SK-N-SH treated with all-trans-retinoic acid at 6 μM for 48 hours (cell line): ENCODE results near the gene XYLB.

Source experiments
- ATAC-seq: fragments of 200-7000 bp; cut with Tn5 transposase; 3 replicates; pipeline ENCODE4 v1.9.1; 2020; ENCODE audit warnings: mild to moderate bottlenecking, moderate library complexity
- BACH2 ChIP-seq: fragments of 250-450 bp; sonication (Bioruptor Pico); IDR thresholded peaks from 2 replicates; pipeline ENCODE4 v1.9.0; 2021; ENCODE audit warnings: mild to moderate bottlenecking, borderline replicate concordance
- CREB5 ChIP-seq: fragments of 250-450 bp; sonication (Bioruptor Pico); IDR thresholded peaks from 2 replicates; pipeline ENCODE4 v1.5.1; 2020; ENCODE audit warnings: low read depth, mild to moderate bottlenecking, moderate library complexity
- CSDC2 ChIP-seq: fragments of 250-450 bp; sonication (Bioruptor Pico); IDR thresholded peaks from 2 replicates; pipeline ENCODE4 v1.5.0; 2020; ENCODE audit warnings: mild to moderate bottlenecking, moderate library complexity
- CSRNP3 ChIP-seq: fragments of 250-450 bp; sonication (Bioruptor Pico); IDR thresholded peaks from 2 replicates; pipeline ENCODE4 v1.5.1; 2021; ENCODE audit warnings: mild to moderate bottlenecking, moderate library complexity
- ESRRG ChIP-seq: fragments of 250-450 bp; sonication (Bioruptor Pico); IDR thresholded peaks from 2 replicates; pipeline ENCODE4 v1.6.1; 2021; ENCODE audit warnings: mild to moderate bottlenecking
- GLIS3 ChIP-seq: fragments of 250-450 bp; sonication (Bioruptor Pico); IDR thresholded peaks from 2 replicates; pipeline ENCODE4 v1.5.0; 2020; ENCODE audit warnings: mild to moderate bottlenecking, moderate library complexity
- OSR1 ChIP-seq: fragments of 250-450 bp; sonication (Bioruptor Pico); IDR thresholded peaks from 2 replicates; pipeline ENCODE4 v1.8.0; 2022; ENCODE audit warnings: moderate library complexity, mild to moderate bottlenecking, inconsistent platforms
- PPARA ChIP-seq: fragments of 250-450 bp; sonication (Bioruptor Pico); IDR thresholded peaks from 2 replicates; pipeline ENCODE4 v1.5.0; 2020; ENCODE audit warnings: mild to moderate bottlenecking, borderline replicate concordance
- RARB ChIP-seq: fragments of 250-450 bp; sonication (Bioruptor Pico); IDR thresholded peaks from 2 replicates; pipeline ENCODE4 v1.8.0; 2021; ENCODE audit warnings: mild to moderate bottlenecking, moderate library complexity
- SNAI2 ChIP-seq: fragments of 250-450 bp; sonication (Bioruptor Pico); IDR thresholded peaks from 2 replicates; pipeline ENCODE4 v1.5.0; 2020; ENCODE audit warnings: mild to moderate bottlenecking, moderate library complexity
- TCF4 ChIP-seq: fragments of 250-450 bp; sonication (Bioruptor Pico); IDR thresholded peaks from 2 replicates; pipeline ENCODE4 v1.8.0; 2021; ENCODE audit warnings: mild to moderate bottlenecking, moderate library complexity, borderline replicate concordance
- TSHZ2 ChIP-seq: fragments of 250-450 bp; sonication (Bioruptor Pico); IDR thresholded peaks from 2 replicates; pipeline ENCODE4 v1.5.0; 2020; ENCODE audit warnings: mild to moderate bottlenecking, moderate library complexity
- ZC3H10 ChIP-seq: fragments of 250-450 bp; sonication (Bioruptor Pico); IDR thresholded peaks from 2 replicates; pipeline ENCODE4 v1.5.1; 2021; ENCODE audit warnings: mild to moderate bottlenecking, moderate library complexity
- ZFP3 ChIP-seq: fragments of 250-450 bp; sonication (Bioruptor Pico); IDR thresholded peaks from 2 replicates; pipeline ENCODE4 v1.5.0; 2020; ENCODE audit warnings: mild to moderate bottlenecking, moderate library complexity
- ZFP30 ChIP-seq: fragments of 450-650 bp; formaldehyde crosslinking; IDR thresholded peaks from 2 replicates; pipeline ENCODE4 v1.5.0; 2022; ENCODE audit warnings: mild to moderate bottlenecking, moderate library complexity
- ZNF565 ChIP-seq: fragments of 450-650 bp; formaldehyde crosslinking; conservative IDR thresholded peaks from 2 replicates; pipeline ENCODE4 v1.5.0; 2020; ENCODE audit warnings: low read depth, mild to moderate bottlenecking, moderate library complexity
- ZNF70 ChIP-seq: fragments of 450-650 bp; formaldehyde crosslinking; IDR thresholded peaks from 2 replicates; pipeline ENCODE4 v1.5.0; 2020; ENCODE audit warnings: mild to moderate bottlenecking, moderate library complexity
- ZNF8 ChIP-seq: fragments of 450-650 bp; formaldehyde crosslinking; IDR thresholded peaks from 2 replicates; pipeline ENCODE4 v1.5.0; 2020; ENCODE audit warnings: mild to moderate bottlenecking, moderate library complexity

XYLB gene

GRCh38 chr3:38314764-38315487, 31.7 kb upstream of the XYLB start (continued):
- TF ChIP-seq BACH2 (CRISPR knock-in tag): no peak
- no peak for TF ChIP-seq ZC3H10 (CRISPR knock-in tag)
- TF ChIP-seq, all 23 proteins: peak for 0

- no peak for ATAC-seq
- TF ChIP-seq BACH2 (CRISPR knock-in tag): no peak
Measured at GRCh38 chr3:38315488-38316230, 30.9 kb upstream of the XYLB start.

GRCh38 chr3:38316356-38317191, 30.0 kb upstream of the XYLB start:
- TF ChIP-seq OSR1 (CRISPR knock-in tag) (no peak), ZNF70 (CRISPR knock-in tag) (no peak), ESRRG (no peak), TCF4 (CRISPR knock-in tag) (no peak), ZNF8 (no peak), ZFP3 (CRISPR knock-in tag) (no peak), ZNF565 (no peak), RARB (CRISPR knock-in tag) (no peak), PPARA (CRISPR knock-in tag) (no peak), TSHZ2 (CRISPR knock-in tag) (no peak), CREB5 (CRISPR knock-in tag) (no peak), CSRNP3 (CRISPR knock-in tag) (no peak), GLIS3 (no peak)
- ATAC-seq: no peak

- ATAC-seq: no peak
- TF ChIP-seq CREB5 (CRISPR knock-in tag) (no peak), ZFP30 (no peak), SNAI2 (CRISPR knock-in tag) (no peak), CSDC2 (CRISPR knock-in tag) (no peak), PPARA (CRISPR knock-in tag) (no peak)
Measured at GRCh38 chr3:38317192-38317759, 29.3 kb upstream of the XYLB start.
